Body of pancreas (tissue), 4 donors: ENCODE results near the gene NOL11.
"Not testable (repeated sequence)": the region's sequence is repeated elsewhere in the genome, so short reads cannot be mapped to it uniquely, and the experiment has no call there.

Experiments used
- CTCF ChIP-seq, 7 experiments: fragments of 450-650 bp in 4 of 7; fragments of 200-600 bp in 3 of 7; sonication (generic) in 3 of 7; IDR thresholded peaks; one replicate each; pipeline ENCODE4 v1.5.1; 2016 to 2019; ENCODE audit warnings: antibody characterized with exemption in 7 of 7
- POLR2A ChIP-seq, 3 donors: fragments of 450-650 bp; IDR thresholded peaks; one replicate each; pipeline ENCODE4 v1.6.1; 2016; ENCODE audit warnings: antibody characterized with exemption in 3 of 3, mild to moderate bottlenecking in 2 of 3

DNA sequence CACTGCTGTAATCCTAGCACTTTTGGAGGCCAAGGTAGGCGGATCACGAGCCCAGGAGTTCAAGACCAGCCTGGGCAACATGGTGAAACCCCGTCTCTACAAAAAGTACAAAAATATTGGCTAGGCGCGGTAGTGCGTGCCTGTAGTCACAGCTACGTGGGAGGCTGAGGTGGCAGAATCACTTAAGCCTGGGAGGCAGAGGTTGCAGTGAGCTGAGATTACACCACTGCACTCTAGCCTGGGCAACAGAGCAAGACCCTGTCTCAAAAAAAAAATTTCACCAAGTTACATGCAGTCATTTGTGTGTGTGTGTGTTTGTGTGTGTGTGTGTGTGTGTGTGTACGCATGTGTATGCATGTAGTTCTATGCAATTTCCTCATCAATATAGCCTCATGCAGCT, 14.9 kb upstream of the NOL11 start:
- TF ChIP-seq CTCF, POLR2A (IDR thresholded peaks at IDR 0.05): not testable (repeated sequence)
